ENCODE measurements around the gene ADARB2.
"Not testable (repeated sequence)": the region's sequence is repeated elsewhere in the genome, so short reads cannot be mapped to it uniquely, and the experiment has no call there.

DNA sequence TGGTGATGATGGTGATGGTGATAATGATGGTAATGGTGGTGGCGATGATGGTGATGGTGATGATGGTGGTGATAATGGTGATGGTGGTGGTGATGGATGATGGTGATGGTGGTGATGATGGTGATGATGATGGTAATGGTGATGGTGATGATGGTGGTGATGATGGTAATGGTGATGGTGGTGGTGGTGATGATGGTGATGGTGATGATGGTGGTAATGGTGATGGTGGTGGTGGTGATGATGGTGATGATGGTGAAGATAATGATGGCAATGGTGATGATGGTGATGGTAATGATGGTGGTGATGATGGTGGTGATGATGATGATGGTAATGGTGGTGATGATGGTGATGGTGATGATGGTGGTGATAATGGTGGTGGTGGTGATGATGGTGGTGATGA, 517.5 kb downstream of the ADARB2 start:
- TF ChIP-seq, protein P1, sequence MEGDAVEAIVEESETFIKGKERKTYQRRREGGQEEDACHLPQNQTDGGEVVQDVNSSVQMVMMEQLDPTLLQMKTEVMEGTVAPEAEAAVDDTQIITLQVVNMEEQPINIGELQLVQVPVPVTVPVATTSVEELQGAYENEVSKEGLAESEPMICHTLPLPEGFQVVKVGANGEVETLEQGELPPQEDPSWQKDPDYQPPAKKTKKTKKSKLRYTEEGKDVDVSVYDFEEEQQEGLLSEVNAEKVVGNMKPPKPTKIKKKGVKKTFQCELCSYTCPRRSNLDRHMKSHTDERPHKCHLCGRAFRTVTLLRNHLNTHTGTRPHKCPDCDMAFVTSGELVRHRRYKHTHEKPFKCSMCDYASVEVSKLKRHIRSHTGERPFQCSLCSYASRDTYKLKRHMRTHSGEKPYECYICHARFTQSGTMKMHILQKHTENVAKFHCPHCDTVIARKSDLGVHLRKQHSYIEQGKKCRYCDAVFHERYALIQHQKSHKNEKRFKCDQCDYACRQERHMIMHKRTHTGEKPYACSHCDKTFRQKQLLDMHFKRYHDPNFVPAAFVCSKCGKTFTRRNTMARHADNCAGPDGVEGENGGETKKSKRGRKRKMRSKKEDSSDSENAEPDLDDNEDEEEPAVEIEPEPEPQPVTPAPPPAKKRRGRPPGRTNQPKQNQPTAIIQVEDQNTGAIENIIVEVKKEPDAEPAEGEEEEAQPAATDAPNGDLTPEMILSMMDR (IDR thresholded peaks at IDR 0.05), result not testable (repeated sequence)
- TF ChIP-seq POLR2A (IDR thresholded peaks at IDR 0.05), result not testable (repeated sequence)
